GM10847 (cell line): ENCODE data around the gene SSR1.

Experiments
- POLR2A ChIP-seq: IDR thresholded peaks from 2 replicates; pipeline ENCODE4 v1.6.1; 2011; ENCODE audit not compliant: insufficient read length; ENCODE audit errors: extremely low read depth

Gene SSR1

DNA sequence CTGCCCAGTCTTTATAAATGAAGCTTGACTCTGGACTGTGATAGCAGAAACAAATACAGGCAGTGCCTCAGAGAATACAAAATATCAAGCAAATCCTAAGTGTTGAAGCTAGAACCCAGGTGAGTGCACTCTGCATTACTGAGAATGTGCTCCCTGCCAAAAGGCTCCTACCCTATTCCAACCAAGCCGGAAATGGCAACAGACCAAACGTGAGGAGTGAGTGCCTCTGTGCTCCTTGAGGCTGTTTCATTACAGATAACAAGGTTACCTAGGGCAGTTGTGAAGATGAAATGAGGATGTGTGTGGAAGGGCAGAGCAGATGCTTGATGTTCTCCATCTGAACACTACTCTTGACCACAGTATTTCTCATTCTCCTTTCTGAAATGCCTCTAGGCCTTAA lies 29.3 kb downstream of the SSR1 start:
- no peak for TF ChIP-seq POLR2A

DNA sequence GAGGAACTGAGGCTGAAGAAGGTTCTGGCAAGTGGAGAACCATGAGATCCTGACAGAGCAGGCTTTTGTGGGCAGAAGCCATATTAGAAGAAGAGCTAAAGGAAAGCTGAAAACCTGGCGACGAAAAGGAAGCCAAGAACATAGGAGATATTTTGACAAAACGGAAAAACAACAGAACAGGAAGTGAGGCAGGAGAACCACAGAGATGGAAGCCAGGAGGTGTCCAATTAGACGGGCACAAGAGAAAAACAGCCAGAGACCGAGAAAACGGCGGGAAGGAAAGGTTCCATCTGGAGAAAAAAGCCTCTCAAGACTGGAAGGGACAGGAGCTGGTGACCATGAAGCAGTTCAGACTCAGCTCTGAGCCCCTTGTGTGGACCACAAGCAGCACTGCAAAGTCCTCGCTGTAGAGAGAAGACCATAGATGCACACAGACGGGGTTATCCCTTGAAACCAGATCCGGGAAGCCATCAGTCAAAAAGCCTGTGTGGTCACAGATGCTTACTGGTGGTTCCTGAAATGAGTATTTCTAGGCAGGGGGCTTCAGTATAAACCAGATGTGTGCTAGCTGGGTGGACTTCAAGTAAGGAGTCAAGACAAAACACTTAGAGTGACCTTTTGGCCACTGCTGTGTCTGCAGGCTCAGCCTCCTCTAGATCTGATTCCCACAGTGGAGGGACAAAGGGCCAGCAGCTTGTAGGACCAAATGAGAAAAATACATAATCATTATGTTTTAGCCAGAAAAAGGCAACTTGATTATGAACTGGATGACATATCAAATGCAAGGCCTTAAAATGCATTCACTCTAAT lies 30.7 kb downstream of the SSR1 start:
- no peak for TF ChIP-seq POLR2A

DNA sequence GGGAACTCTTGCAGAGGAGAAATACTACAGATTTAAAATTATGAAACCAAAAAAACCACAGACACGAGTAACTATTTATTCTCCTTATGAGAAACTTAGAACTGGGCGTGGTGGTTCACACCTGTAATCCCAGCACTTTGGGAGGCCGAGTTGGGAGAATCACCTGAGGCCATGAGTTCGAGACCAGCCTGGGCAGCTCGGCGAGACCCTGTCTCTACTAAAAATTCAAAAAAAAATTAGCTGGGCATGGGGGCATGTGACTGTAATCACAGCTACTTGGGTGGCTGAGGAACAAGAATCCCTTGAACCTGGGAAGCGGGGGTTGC lies 36.8 kb downstream of the SSR1 start:
- no peak for TF ChIP-seq POLR2A

DNA sequence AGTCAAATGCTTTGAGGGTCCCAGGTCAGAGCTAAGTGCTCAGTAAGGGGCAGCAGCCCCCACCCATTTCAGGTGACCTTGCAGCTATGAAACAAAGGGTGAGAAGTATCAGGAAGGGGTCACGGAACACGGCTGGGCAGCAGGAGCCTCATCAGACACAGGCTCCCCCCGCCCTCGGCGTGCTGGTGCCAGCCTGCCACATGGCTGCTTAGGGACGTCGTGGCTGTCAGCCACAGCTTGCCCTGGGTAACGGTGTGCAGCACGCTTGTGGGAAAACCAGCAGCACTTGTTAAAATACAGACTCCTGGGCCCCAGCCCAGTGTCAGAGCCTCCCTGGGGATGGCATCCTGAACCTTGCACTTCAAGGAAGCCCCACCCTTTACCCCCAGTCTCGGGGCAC lies 39.3 kb downstream of the SSR1 start:
- no peak for TF ChIP-seq POLR2A

DNA sequence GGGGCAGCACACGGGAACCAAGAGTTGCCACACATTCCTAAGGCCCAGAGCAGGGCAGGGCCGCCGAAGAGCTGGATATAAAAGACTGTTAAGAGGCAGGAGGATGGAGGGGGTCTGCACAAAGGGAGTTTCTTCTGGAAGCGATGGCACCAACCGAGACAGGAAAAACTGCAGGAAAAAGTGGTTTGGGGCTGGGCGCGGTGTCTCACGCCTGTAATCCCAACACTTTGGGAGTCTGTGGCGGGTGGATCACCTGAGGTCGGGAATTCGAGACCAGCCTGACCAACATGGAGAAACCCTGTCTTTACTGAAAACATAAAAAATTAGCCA lies 41.8 kb downstream of the SSR1 start:
- no peak for TF ChIP-seq POLR2A

DNA sequence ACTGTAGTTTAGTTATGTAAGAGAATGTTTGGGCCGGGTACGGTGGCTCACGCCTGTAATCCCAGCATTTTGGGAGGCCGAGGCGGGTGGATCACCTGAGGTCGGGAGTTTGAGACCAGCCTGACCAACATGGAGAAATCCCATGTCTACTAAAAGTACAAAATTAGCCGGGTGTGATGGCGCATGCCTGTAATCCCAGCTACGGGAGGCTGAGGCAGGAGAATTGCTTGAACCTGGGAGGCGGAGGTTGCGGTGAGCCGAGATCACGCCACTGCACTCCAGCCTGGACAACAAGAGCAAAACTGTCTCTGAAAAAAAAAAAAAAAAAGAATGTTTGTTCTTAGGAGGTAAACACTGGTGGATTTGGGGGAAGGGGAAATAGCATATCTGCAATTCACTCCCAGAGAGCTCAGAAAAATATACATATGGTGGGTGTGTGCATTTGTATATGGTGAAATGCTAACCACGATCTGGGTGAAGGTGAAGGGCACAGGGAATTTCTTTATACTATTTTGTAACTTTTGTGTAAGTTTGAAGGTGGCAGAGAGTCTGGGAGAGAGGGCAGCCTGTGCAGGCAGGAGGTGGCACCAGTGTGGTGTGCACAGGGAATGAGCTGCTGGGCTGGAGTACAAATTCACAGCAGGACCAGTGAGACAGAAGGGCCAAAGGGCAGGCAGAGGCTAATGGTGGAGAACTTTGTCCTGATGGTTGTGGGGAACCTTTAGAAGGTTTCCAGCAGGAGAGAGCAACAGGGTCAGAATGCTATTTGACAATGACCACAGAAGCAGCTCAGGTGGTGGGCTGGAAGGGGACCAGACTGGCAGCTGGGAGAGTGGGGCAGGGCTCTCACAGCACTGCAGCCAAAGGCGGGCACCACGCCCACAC lies 42.4 kb downstream of the SSR1 start:
- no peak for TF ChIP-seq POLR2A

DNA sequence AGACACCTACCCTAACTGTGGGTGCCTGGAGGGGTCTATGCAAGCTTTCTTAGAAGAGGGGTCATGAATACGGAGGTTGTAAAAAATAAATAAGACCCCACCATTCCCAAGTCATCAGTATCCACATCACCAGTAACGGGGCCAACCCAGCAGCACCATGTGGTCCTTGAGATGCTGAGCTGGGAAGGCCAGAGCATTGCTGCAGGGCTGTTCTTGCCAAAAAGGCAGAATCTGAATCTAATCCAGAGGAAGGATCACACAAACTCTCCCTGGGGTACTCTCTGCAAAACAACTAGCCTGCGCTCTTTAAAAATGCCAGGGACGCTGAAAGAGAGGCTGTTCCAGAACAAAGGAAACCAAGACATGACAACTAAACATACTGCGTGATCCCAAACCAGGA lies 43.2 kb downstream of the SSR1 start:
- TF ChIP-seq POLR2A, result no peak

DNA sequence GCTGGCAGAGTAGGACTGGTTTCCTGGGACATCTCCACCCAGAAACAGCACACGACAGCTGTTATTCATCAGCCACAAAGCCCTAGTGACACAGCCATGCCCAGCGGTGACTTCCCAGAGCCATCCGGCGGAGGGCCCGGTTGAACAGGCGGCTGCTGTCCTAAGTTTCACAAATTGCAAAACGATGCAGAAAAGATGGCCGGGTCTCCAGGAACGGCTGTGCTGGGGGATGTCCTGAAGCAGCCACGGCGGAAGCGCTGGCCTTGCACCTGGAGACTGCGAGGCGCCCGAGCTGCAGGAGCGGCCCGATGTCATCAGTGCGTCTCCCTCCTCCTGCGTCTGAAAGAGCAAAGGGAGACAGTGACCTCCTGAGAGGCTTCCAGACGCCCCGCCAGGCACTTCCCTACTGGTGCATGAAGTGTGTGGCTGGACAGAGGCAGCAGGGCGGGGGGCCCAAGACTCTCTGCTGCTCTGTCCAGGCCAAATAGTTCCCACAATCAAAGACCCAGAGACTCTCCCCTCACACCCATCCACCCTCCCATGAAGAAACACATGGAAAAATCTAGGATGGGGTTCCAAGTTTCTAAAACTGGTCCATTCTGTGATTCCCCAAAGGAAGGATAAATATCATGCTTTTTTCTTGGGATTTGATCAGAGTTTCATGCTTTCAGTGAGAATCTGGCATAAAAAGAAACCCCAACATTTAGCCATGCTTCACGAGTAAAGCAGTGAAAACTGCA lies 44.0 kb downstream of the SSR1 start:
- no peak for TF ChIP-seq POLR2A

DNA sequence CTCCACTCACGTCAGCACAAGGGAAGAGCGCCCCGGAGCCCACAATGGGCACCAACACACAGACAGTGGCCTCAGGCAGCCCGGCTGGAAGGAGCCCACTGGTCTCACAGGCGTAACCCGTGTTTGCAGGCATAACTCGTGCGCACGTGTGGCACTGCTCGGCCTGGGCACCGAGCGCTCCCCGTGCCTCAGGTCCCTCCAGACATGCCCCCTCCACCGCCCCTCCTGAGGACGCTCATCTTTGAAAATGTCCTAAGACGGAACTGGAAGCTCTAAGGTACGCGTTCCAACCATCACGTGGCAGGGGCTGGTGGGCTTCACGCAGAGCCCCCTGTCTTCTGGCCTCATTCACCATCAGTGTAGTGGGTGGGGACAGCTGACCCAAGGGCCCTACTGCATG lies 44.6 kb downstream of the SSR1 start:
- no peak for TF ChIP-seq POLR2A

DNA sequence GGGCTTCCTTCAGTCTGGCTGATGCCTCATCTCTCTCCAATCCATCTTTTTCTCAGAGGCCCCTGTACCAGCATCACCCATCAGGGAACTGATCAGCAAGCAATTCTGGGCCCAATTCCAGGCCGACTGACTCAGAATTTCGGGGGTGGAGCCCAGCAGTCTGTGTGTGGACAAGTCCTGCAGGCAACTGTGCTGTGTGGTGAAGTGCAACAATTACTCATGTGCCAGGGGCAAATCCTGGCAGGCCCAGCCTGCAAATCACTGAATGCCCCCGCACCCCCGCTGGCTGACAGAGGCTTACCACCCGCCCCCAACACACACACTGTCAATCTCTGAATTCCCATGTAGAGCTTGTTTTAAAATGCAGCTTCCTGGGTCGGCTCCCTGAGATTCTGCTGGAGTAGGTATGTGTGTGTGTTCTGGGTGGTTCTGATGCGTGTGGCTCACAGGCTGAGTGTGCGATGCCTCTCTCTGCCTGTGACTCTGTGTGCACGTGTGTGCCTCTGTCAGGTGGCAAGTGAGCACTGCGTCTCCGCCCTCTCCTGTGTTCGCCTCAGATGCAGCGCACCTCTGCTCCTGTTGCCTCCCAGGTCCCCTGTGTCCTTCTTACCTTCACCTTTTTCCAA lies 45.4 kb downstream of the SSR1 start:
- TF ChIP-seq POLR2A, result no peak

DNA sequence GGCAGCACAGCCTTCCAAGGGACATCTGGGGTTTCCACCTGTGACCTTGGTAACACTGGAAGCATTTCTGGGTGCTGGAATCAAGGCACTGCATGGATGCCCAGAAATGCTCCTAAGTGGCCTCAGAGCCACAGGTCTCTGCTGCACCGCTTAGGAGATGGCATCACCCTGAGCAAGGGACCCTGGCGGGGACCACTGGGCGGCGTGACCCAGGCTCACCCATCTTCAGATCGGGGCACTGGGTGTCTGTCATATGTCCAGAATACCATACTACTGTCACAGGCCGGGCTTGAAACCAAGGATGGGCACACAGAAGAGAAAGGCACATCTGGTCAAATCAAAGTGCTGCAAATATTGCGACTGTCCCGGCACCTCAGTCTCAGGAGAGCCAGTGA lies 45.9 kb downstream of the SSR1 start:
- TF ChIP-seq POLR2A, result no peak

DNA sequence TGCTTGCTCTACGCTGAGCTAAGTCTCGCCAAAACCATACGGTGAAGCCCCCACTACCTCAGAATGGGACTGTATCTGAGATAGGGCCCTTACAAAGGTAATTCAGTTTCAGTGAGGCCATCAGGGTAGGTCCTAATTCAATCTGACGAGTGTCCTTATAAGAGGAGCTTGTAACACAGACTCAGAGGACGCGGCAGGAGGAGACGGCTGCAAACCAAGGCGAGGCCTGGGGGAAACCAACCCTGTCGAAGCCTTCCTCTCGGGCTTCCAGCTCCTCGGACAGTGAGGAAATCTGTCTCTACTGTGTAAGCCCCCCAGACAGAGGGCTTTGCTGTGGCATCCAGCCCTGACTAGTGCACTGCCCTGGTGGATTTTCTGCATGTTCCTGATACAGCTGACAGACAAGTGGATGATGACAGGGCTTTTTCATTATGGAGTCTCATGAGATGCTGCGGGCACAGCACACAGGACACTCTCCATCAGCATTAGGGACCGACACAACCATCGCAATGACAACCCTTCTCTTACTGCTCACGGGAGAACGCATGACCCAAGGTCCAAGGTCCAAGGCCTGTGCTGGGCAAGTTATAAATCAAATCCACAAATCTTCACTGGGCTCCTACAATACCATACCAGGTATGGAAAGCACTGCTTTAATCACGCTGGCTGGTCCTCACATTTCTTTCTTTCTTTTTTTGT lies 48.2 kb downstream of the SSR1 start:
- no peak for TF ChIP-seq POLR2A

DNA sequence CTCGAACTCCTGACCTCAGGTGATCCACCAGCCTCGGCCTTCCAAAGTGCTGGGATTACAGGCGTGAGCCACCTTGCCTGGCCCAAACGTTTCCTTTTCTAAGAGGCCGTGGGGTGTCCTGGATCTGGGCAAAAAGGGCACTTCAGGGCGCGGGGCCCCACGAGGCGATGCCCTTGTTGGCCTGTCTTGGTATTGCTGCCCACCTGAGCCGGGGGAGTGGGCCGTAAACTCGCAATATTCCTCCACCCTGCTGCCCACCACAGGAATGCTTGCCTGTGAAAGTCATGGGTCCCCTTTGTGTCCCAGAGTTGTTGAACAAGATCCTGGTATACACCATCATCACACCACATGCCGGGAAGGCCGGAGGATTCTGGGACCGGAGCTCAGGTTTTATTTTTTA lies 49.0 kb downstream of the SSR1 start:
- no peak for TF ChIP-seq POLR2A

DNA sequence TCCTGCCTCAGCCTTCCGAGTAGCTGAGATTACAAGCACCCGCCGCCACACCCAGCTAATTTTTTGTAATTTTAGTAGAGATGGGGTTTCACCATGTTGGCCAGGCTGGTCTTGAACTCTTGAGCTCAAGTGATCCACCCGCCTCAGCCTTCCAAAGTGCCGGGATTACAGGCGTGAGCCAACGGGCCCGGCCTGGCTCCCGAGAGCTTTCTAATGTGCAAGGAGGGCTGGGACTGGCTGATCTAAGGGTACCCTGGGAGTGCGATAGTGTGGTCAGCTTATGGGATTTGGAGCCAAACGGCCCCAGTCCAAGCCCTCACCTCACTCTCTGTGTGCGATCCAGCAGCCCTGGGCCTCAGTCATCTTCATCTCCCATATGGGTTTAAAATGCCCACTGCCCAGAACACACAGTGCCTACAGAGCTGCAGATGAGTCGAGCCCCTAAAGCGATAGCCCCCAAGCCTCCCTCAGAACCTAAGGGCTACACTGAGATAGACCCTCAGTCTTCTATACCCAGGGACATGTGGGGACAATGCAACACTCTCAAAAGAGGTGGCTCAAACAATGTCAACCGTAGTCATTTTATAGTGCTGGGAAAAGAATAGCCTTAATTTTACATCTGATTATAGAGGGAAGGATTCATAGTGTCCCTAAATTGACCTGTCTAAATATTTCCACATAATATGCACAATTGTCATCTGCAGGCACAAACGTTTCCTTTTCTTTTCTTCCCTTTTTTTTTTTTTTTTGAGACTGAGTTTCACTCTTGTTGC lies 50.1 kb downstream of the SSR1 start:
- no peak for TF ChIP-seq POLR2A
